GM18861 (cell line): ENCODE results near the gene LRFN4.

Experiments used
- ATAC-seq: cut with Tn5 transposase; IDR thresholded peaks from one replicate; pipeline ENCODE4 v1.9.1; 2021; ENCODE audit not compliant: unreplicated experiment

The LRFN4 gene

DNA sequence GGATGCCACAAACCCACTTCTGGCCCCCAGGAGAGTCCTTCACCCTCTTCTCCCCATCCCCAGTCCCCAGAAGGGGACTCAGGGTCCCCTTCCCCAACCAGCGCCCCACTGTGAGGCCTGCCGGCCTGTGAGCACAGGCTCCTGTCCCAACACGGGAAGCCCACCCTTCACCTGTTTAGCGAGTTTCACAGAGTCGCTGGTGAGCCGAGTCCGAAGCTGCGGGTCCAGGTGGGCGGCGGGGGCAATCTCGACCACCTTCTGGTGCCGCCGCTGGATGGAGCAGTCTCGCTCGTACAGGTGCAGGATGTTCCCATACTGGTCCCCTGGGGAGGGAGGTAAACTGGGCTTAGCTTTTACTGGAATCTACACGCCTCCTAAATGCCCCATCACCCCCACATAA is 13.3 kb downstream of the LRFN4 start:
- ATAC-seq, result no peak

- ATAC-seq, result no peak
Measured at GRCh38 chr11:66870616-66871520, 14.0 kb downstream of the LRFN4 start.

GRCh38 chr11:66871521-66871901 is 14.6 kb downstream of the LRFN4 start:
- no peak for ATAC-seq

DNA sequence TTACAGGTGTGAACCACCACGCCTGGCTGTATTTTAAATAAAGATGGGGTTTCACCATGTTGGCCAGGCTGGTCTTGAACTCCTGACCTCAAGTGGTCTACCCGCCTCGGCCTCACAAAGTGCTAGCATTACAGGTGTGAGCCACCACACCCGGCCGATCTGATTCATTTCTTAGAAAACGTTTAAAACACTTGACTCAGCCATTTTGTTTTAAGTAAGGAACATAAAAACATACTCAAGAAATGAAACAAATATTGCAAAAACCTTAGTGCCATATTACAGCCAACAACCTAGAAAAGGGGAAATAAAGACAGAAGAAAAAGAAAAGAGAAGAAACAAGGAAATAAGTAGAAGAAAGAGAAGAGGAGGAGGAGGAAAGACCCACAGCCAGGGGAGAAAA is 17.4 kb downstream of the LRFN4 start:
- ATAC-seq, result no peak

GRCh38 chr11:66875378-66875777 is 18.5 kb downstream of the LRFN4 start:
- no peak for ATAC-seq

DNA sequence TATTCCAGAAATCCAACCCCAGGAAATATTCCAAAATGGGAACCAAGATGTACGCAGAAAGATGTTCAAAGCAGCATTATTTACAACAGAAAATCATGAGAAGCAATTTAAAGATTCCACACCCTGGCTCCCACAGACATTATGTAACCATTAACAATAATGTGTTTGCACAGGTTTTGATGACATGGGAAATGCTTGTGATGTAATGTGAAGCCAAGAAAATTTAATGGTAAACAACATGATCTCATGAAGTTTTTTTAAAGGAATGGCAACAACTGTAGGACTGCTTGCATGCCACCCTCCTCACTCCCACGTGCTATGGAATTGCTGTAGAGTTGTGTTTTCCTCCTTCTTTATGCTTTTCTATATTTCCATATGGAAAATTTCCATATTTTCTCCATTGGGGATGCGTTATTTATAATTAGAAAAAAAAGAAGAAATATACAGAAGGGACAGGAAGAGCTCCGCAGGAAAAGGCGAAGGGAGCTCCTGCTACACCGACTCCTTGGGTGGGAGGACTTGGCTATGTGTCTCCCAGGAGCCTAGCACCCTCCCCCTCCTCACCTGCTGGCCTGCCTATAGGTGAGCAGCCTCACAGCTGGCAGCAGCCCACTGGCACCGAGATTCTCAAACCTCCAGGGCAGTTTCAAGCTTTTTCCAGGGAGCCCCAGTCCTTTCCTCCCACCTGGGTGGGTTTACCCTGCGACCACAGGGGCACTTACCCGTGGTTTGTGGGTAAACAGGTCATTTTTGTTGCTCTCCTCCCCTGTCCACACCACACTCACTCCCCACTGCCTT is 20.9 kb downstream of the LRFN4 start:
- ATAC-seq, result no peak

- no peak for ATAC-seq
Measured at GRCh38 chr11:66878474-66878873, 21.6 kb downstream of the LRFN4 start.

DNA sequence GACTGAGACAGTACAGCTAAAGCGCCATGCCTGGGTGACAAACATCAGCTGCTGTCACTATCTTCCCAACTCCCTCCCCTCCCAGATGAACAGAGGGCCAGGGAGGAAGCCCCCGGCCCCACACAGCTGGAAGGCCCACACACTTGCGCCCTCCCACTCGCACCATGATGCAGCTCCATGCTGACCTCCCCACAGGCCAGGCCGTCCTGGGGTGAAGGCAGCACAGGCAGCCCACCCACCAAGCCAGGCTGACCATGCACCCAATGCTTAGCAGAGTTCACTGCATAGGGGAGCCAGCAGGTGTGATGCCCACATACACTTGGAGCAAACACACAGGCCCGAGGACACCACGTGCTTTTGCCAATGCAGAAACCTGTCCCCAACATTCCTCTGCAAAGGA is 22.1 kb downstream of the LRFN4 start:
- ATAC-seq, result no peak

- no peak for ATAC-seq
Measured at GRCh38 chr11:66879583-66879982, 22.7 kb downstream of the LRFN4 start.

- ATAC-seq, result no peak
Measured at GRCh38 chr11:66879999-66880398, 23.1 kb downstream of the LRFN4 start.

- ATAC-seq, result no peak
Measured at GRCh38 chr11:66880496-66881450, 23.9 kb downstream of the LRFN4 start.

- ATAC-seq, result no peak
Measured at GRCh38 chr11:66881451-66881835, 24.6 kb downstream of the LRFN4 start.

- no peak for ATAC-seq
Measured at GRCh38 chr11:66881927-66882452, 25.1 kb downstream of the LRFN4 start.

- no peak for ATAC-seq
Measured at GRCh38 chr11:66882561-66883015, 25.7 kb downstream of the LRFN4 start.

DNA sequence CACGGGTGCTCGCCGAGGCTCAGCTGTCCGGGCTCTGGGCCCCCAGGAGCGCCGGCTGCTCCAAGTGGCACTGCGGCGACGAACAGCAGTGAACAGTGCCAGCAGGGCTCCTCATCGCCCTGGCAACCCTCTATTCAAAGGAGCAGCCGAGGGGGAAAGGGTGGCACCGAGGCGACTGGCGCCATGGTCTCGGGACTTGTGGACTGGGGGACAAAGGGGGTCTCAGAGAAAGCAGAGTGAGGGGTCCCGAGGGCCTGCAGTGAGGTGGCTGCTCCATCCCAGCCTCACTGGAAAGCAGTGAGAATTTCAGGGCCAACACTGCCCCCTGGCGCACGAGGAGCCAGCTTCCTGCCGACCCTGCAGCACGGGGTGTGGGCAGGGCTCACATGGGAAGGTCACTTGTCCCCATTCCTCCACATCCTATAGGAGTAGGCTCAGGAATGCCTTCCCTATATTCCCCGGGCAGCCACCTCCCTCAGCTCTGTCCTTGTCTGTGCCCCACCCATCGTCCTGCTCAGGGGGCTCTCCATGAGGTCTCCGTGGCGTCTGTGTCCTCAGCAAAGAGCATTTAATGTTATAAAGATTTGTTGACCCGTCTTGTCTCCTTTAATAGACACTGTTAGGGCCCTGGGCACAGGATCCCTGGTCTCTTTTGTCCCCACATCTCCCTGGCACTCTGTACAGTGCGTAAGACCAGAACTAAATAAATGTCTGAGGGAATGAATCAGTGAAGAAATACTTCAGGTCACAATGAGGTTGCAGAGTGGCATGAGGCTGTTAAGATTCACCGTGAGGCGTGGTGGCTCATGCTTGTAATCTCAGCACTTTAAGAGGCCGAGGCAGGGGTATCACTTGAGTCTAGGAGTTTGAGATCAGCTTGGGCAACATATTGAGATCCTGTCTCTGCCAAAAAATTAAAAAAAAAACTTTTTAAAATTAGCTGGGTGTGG is 26.4 kb downstream of the LRFN4 start:
- no peak for ATAC-seq

GRCh38 chr11:66884443-66884842 is 27.6 kb downstream of the LRFN4 start:
- no peak for ATAC-seq

DNA sequence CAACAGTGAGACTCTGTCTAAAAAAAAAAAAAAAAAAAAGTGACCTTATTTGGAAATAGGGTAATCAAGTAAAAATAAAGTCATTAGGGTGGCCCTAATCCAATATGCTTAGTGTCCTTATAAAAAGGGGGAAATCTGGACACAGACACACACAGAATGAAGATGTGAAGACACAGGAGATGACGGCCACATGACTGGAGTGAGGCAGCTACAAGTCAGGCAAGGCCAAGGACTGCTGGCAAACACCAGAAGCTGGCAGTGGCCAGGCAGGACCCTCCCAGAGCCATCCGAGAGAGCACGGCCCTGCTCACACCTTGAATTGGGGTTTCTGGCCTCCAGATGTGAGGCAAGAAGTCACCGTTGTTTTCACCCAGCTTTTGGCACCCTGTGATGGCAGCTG is 28.6 kb downstream of the LRFN4 start:
- no peak for ATAC-seq

DNA sequence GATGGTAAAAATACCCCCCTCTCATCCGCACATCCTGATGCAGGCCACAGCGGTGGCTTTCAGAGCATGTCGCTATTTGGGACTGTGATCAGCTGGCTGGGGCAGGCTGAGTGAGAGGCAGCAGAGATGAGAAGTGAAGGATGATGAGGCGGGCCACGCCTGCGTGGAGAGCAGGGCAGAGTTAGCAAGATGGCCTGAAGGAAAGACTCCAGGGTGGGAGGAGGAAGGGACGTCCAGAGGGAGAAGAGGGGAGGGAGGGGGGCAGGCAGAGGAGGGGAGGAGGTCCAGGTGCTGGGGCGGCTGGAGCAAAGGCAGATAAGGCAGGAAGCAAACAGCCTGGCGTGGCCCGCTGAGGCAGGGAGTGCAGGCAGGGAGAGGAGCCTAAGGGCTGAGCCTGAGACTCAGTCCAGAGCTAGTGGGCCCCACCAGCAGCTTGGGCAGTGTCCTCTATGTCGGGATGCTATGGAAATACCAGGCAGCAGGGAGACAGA is 29.1 kb downstream of the LRFN4 start:
- ATAC-seq, result no peak

GRCh38 chr11:66886671-66887221 is 29.9 kb downstream of the LRFN4 start:
- ATAC-seq, result no peak
